Immature natural killer cell (primary cell): Measurements from ENCODE around the gene EGLN2. TPM values are rescaled to one million over a fixed set of nuclear protein-coding genes. Genes with fewer than 3 reads are reported as not detected.

ENCODE experiments used
- DNase-seq, 3 donors: peaks; one replicate each; pipeline ENCODE4 v3.0.0; 2022; ENCODE audit warnings: mixed read lengths in 1 of 3
- H3K27ac Mint-ChIP-seq, 6 donors: one replicate each; pipeline ENCODE4 v1.8.0; 2020; ENCODE audit warnings: mixed read lengths in 6 of 6, mild to moderate bottlenecking in 5 of 6, inconsistent platforms in 4 of 6, moderate library complexity in 3 of 6
- H3K27me3 Mint-ChIP-seq, 3 donors: one replicate each; pipeline ENCODE4 v1.8.0; 2020 to 2021; ENCODE audit warnings: low read depth in 3 of 3, mild to moderate bottlenecking in 3 of 3, mixed read lengths in 3 of 3, moderate library complexity in 3 of 3, inconsistent platforms in 1 of 3
- H3K36me3 Mint-ChIP-seq, 3 donors: one replicate each; pipeline ENCODE4 v1.8.0; 2020; ENCODE audit warnings: mixed read lengths in 3 of 3, inconsistent platforms in 2 of 3, mild to moderate bottlenecking in 2 of 3
- H3K4me1 Mint-ChIP-seq, 2 donors: one replicate each; pipeline ENCODE4 v1.8.0; 2020; ENCODE audit warnings: inconsistent platforms in 2 of 2, mild to moderate bottlenecking in 2 of 2, mixed read lengths in 2 of 2, moderate library complexity in 1 of 2
- H3K4me3 Mint-ChIP-seq, 5 donors: one replicate each; pipeline ENCODE4 v1.8.0; 2020; ENCODE audit warnings: mild to moderate bottlenecking in 5 of 5, mixed read lengths in 5 of 5, inconsistent platforms in 3 of 5, moderate library complexity in 3 of 5
- H3K9me3 Mint-ChIP-seq, 6 donors: one replicate each; pipeline ENCODE4 v1.8.0; 2020; ENCODE audit warnings: mild to moderate bottlenecking in 6 of 6, mixed read lengths in 6 of 6, inconsistent platforms in 4 of 6, moderate library complexity in 3 of 6
- polyA plus RNA-seq, 3 donors: library from polyadenylated mRNA; unstranded; fragments of 300-500 nt; fragmentation: Illumina TruSeq; gene quantifications; one replicate each; pipeline ENCODE4 v1.2.3, GENCODE V29; 2021

The EGLN2 gene
- polyA plus RNA-seq, 3 donors from 2014 or later: 88.4 to 124 (median 101) TPM

DNA sequence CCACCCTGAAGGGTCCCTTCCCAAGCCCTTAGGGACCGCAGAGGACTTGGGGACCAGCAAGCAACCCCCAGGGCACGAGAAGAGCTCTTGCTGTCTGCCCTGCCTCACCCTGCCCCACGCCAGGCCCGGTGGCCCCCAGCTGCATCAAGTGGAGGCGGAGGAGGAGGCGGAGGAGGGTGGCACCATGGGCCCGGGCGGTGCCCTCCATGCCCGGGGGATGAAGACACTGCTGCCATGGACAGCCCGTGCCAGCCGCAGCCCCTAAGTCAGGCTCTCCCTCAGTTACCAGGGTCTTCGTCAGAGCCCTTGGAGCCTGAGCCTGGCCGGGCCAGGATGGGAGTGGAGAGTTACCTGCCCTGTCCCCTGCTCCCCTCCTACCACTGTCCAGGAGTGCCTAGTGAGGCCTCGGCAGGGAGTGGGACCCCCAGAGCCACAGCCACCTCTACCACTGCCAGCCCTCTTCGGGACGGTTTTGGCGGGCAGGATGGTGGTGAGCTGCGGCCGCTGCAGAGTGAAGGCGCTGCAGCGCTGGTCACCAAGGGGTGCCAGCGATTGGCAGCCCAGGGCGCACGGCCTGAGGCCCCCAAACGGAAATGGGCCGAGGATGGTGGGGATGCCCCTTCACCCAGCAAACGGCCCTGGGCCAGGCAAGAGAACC is 1.5 kb downstream of the EGLN2 start:
- H3K9me3 Mint-ChIP-seq: no peaks in the 10 kb centered on the region
- peak overlapping the region; percentile 88 to 100 (median 95) for H3K27ac Mint-ChIP-seq
- H3K36me3 Mint-ChIP-seq: peaks cover 0 to 18% (median 15%) of the 10 kb centered on the region in 3 donors
- peaks cover 67 to 71% of the 10 kb centered on the region in 2 donors for H3K4me1 Mint-ChIP-seq
- H3K4me3 Mint-ChIP-seq: peak overlapping the region; percentile 88 to 99 (median 92)
- H3K27me3 Mint-ChIP-seq: peaks cover 10 to 34% (median 23%) of the 10 kb centered on the region in 3 donors
- DNase-seq: no peak

GRCh38 chr19:40800997-40801377 is 2.0 kb downstream of the EGLN2 start:
- peak overlapping the region in 4 of 6 donors; percentile 36 to 98 (median 66) for H3K27ac Mint-ChIP-seq
- peaks cover 72 to 76% of the 10 kb centered on the region in 2 donors for H3K4me1 Mint-ChIP-seq
- H3K4me3 Mint-ChIP-seq: peak overlapping the region; percentile 73 to 99 (median 88)
- H3K9me3 Mint-ChIP-seq: no peaks in the 10 kb centered on the region
- H3K36me3 Mint-ChIP-seq: peaks cover 0 to 18% (median 15%) of the 10 kb centered on the region in 3 donors
- peaks cover 10 to 34% (median 23%) of the 10 kb centered on the region in 3 donors for H3K27me3 Mint-ChIP-seq
- DNase-seq: no peak

DNA sequence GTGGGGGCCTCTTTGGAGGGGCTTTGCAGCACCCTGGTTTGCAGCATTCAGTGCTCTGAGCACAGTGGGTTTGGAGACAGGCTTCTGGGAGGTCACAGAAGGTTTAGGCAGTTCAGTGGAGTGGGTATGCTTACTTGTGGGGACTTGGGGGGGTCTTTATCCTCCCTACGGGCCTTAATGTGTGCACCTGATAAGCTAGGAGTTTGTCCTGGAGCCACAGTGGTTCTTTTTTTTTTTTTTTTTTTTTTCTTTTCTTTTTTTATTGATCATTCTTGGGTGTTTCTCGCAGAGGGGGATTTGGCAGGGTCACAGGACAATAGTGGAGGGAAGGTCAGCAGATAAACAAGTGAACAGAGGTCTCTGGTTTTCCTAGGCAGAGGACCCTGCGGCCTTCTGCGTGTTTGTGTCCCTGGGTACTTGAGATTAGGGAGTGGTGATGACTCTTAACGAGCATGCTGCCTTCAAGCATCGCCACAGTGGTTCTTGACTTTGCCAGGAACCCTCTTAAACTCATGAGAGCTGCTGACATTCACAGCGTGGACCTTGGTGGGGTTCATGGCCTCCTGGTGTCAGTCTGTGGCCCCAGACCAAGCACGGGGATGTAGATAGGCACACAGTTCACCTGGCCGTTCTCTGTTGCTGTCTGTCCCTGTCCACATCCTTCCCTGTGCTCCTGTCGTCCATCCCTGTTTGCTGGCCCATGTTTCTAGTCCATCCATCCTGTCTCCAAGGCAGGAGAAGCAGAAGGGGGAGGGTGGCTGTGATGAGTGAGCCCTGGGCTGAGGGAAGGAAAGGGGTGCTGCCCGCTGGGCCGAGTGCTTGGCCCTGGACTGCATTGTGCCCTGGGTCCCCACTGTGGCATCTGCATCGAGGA is 2.7 kb downstream of the EGLN2 start:
- H3K36me3 Mint-ChIP-seq: peaks cover under 1 to 15% (median 15%) of the 10 kb centered on the region in 3 donors
- H3K27me3 Mint-ChIP-seq: peaks cover 9 to 32% (median 26%) of the 10 kb centered on the region in 3 donors
- no peak for DNase-seq
- peak overlapping the region; percentile 72 to 90 (median 76) for H3K4me3 Mint-ChIP-seq
- H3K9me3 Mint-ChIP-seq: no peaks in the 10 kb centered on the region
- H3K27ac Mint-ChIP-seq: peak overlapping the region; percentile 81 to 98 (median 89)
- H3K4me1 Mint-ChIP-seq: peaks cover 78 to 83% of the 10 kb centered on the region in 2 donors

- no peak for DNase-seq
- H3K27ac Mint-ChIP-seq: peak overlapping the region; percentile 88 to 98 (median 89)
Measured at GRCh38 chr19:40802300-40803169, 3.5 kb downstream of the EGLN2 start.

DNA sequence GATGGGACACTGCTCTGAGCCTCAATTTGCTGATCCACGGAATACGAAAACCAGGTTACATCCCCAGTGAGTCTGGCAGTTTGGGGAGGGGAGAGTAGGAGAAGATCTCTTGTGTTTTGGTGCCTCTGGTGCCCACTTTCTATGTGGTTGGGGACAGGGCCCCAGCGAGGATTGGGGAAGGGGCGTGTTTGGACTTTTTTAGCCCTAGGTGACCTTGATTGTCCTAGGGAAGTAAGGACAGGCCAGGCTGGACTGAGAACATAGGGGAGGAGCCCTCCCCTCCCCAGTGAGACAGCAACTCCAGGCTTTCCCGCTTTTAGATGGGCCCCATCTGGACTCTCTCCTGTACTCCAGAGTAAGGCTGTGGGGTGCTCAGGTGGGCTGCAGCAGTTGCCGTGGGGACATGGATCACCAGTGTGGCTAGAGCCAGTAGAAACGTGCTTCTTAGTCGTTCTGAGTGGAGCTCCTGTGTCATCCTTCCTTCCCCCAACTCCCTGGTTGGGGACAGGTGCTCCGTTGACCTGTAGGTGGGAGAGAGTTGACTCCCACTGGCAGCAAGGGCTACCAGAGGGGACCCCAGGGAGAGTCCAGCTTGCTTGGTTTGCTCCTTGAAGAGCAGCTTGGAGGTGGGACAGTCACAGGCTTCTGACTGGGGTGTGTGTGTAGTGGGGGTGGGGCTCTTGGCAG is 4.3 kb downstream of the EGLN2 start:
- Mint-ChIP-seq H3K4me3 (peak overlapping the region in 4 of 5 donors; percentile 46 to 90 (median 65)), H3K4me1 (peaks cover 81 to 85% of the 10 kb centered on the region in 2 donors), H3K36me3 (peaks cover 3 to 15% (median 14%) of the 10 kb centered on the region in 3 donors), H3K27ac (peak overlapping the region; percentile 88 to 98 (median 90)), H3K9me3 (no peaks in the 10 kb centered on the region), H3K27me3 (peaks cover 9 to 29% (median 27%) of the 10 kb centered on the region in 3 donors)
- no peak for DNase-seq

More at GRCh38 chr19:40802300-40803169, 3.5 kb downstream of the EGLN2 start:
- no peaks in the 10 kb centered on the region for H3K9me3 Mint-ChIP-seq
- peak overlapping the region; percentile 72 to 90 (median 79) for H3K4me3 Mint-ChIP-seq
- H3K36me3 Mint-ChIP-seq: peaks cover 3 to 15% (median 15%) of the 10 kb centered on the region in 3 donors
- peaks cover 85 to 87% of the 10 kb centered on the region in 2 donors for H3K4me1 Mint-ChIP-seq
- peaks cover 8 to 32% (median 30%) of the 10 kb centered on the region in 3 donors for H3K27me3 Mint-ChIP-seq

- Mint-ChIP-seq H3K4me3 (peak overlapping the region; percentile 33 to 63 (median 43)), H3K27ac (peak overlapping the region; percentile 88 to 98 (median 90))
Measured at GRCh38 chr19:40803857-40804782, 5.1 kb downstream of the EGLN2 start.

GRCh38 chr19:40804783-40805242 is 5.8 kb downstream of the EGLN2 start:
- peak overlapping the region in 3 of 5 donors; percentile 7 to 33 (median 8) for H3K4me3 Mint-ChIP-seq
- peaks cover 8 to 18% (median 17%) of the 10 kb centered on the region in 3 donors for H3K27me3 Mint-ChIP-seq
- H3K27ac Mint-ChIP-seq: peak overlapping the region; percentile 89 to 98 (median 92)
- peaks cover 3 to 15% (median 10%) of the 10 kb centered on the region in 3 donors for H3K36me3 Mint-ChIP-seq
- H3K4me1 Mint-ChIP-seq: peaks cover 77 to 92% of the 10 kb centered on the region in 2 donors
- DNase-seq: no peak
- H3K9me3 Mint-ChIP-seq: no peaks in the 10 kb centered on the region

More at GRCh38 chr19:40803857-40804782, 5.1 kb downstream of the EGLN2 start:
- Mint-ChIP-seq H3K36me3 (peaks cover 3 to 15% (median 10%) of the 10 kb centered on the region in 3 donors), H3K9me3 (no peaks in the 10 kb centered on the region), H3K4me1 (peaks cover 77 to 89% of the 10 kb centered on the region in 2 donors), H3K27me3 (peaks cover 8 to 22% (median 21%) of the 10 kb centered on the region in 3 donors)
- DNase-seq: peak in 2 of 3 donors; percentile 28 to 30

GRCh38 chr19:40805258-40805868 is 6.4 kb downstream of the EGLN2 start:
- H3K9me3 Mint-ChIP-seq: no peaks in the 10 kb centered on the region
- H3K4me3 Mint-ChIP-seq: no peak overlapping the region
- H3K36me3 Mint-ChIP-seq: peaks cover 3 to 12% (median 10%) of the 10 kb centered on the region in 3 donors
- DNase-seq: no peak
- peak overlapping the region; percentile 87 to 98 (median 92) for H3K27ac Mint-ChIP-seq
- peaks cover 77 to 92% of the 10 kb centered on the region in 2 donors for H3K4me1 Mint-ChIP-seq
- H3K27me3 Mint-ChIP-seq: peaks cover 8 to 14% (median 14%) of the 10 kb centered on the region in 3 donors

- H3K9me3 Mint-ChIP-seq: no peaks in the 10 kb centered on the region
- H3K36me3 Mint-ChIP-seq: peaks cover 3 to 17% (median 16%) of the 10 kb centered on the region in 3 donors
- peak overlapping the region; percentile 89 to 98 (median 95) for H3K27ac Mint-ChIP-seq
- peak overlapping the region; percentile 24 to 77 (median 66) for H3K4me3 Mint-ChIP-seq
- DNase-seq: peak; percentile 70 to 78 (median 73)
- H3K27me3 Mint-ChIP-seq: peaks cover 10 to 20% (median 14%) of the 10 kb centered on the region in 3 donors
- peaks cover 83 to 92% of the 10 kb centered on the region in 2 donors for H3K4me1 Mint-ChIP-seq
Measured at GRCh38 chr19:40806423-40807146, 7.6 kb downstream of the EGLN2 start.

DNA sequence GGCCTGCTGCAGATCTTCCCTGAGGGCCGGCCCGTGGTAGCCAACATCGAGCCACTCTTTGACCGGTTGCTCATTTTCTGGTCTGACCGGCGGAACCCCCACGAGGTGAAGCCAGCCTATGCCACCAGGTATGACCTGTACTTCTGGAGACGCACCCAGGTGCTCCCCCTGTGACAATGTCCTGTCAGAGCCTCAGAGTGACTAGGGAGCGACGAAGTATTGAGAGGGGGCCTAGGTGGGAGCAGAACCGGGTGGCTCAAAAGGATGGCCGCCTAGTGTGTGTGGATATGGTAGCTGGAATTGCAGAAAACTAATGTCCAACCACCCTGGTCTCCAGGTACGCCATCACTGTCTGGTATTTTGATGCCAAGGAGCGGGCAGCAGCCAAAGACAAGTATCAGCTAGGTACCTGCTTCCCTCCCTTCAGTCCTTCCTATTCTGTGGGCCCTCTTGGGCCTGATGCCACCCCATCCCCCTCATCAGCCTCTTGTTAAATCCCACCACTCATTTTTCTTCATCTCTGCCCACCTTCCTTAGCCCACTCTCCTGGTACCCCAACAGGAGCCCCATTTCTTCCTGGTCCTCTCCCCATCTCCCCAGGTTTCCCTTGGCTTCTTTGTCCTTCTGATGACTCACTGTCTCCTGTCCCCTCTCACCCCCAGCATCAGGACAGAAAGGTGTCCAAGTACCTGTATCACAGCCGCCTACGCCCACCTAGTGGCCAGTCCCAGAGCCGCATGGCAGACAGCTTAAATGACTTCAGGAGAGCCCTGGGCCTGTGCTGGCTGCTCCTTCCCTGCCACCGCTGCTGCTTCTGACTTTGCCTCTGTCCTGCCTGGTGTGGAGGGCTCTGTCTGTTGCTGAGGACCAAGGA is 8.4 kb downstream of the EGLN2 start:
- Mint-ChIP-seq H3K4me3 (peak overlapping the region; percentile 38 to 77 (median 66)), H3K4me1 (peaks cover 83 to 92% of the 10 kb centered on the region in 2 donors), H3K9me3 (no peaks in the 10 kb centered on the region), H3K27me3 (peaks cover 10 to 22% (median 16%) of the 10 kb centered on the region in 3 donors), H3K27ac (peak overlapping the region; percentile 56 to 98 (median 92)), H3K36me3 (peaks cover 3 to 13% (median 11%) of the 10 kb centered on the region in 3 donors)
- no peak for DNase-seq
